Mesenteric fat pad (tissue), 1 donor: ENCODE results near the gene ART4. TPM values are rescaled to one million over a fixed set of nuclear protein-coding genes. Genes with fewer than 3 reads are reported as not detected.

Experiments
- DNase-seq: peaks from one replicate; pipeline ENCODE4 v3.0.0-alpha.2; 2020; ENCODE audit warnings: low spot score
- total RNA-seq: library from RNA; stranded (reverse); fragmentation: NEBNext Ultra II Directional; extraction: Animal tissue kit (Norgen Biotek cat#: 25700); gene quantifications from one replicate; pipeline ENCODE4 v1.2.1, GENCODE V29; 2021
- donor health status: DM: yes; HTN: yes; CAD: no.

Gene ART4
- total RNA-seq, 1 donor from 2014 or later: 1.6 TPM

GRCh38 chr12:14852880-14853279 lies 9.6 kb upstream of the ART4 start:
- no peak for DNase-seq

DNA sequence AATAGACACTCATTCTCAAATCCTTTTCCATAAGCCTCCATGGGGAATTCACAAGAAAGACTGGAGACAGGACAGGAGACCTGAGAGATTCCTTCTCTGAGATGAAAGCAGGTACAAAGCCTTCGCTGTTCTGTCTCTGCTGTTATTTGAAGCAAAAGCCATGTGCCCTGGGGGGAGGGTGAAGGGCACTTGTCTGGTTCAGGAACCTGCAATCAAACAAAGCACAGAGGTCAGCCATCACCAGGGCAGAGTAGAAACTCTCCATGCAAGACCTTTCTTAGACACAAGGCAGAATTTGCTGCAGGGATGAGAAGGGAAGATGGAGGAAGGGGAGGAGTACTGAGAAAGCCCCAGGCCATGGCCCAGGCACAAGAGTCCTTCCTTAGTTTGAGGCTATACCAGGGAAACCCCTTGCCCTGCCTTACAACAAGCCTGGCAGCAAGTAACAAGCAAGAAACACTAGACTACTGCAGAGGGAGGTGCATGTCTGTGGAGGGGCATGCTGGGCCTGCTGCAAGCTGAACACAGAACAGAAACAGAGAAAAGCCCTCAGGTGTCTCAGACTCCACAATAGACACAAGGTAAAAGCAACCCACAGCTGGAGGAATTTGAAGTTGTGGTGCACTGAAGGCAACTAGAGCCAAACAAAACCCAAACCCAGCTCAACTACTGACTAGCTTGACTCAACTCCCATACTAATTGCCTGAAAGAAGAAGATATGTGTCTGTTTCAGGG lies 7.8 kb upstream of the ART4 start:
- DNase-seq: no peak

- no peak for DNase-seq
These were observed 6.3 kb upstream of the ART4 start for GRCh38 chr12:14849661-14850060.

GRCh38 chr12:14846876-14847580 lies 3.7 kb upstream of the ART4 start:
- no peak for DNase-seq

DNA sequence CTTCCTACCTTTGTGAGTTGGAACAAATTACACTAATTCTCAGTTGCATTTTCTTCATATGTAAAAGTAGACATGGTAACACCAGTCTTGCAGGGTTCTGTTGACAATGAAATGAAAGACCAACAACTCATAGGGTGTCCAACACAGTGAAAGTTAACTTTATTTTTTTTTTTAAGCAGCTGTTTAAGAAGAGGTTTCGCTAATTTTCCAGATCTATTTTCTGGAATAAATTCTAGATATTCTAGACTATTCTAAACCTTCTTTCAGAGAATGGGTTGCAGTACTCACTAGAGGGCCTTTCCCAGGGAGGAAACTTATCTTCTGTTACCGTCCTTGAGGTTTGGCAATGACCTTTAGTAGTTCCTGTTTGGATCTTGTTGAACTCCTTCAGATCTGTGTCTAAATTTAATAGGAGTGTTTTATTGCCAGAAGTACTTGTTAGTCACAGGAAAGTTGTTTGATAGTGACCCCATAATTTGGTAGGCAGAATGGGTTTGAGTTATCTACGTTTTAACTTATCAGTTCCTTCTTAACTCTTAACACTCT lies 2.8 kb upstream of the ART4 start:
- DNase-seq: no peak

DNA sequence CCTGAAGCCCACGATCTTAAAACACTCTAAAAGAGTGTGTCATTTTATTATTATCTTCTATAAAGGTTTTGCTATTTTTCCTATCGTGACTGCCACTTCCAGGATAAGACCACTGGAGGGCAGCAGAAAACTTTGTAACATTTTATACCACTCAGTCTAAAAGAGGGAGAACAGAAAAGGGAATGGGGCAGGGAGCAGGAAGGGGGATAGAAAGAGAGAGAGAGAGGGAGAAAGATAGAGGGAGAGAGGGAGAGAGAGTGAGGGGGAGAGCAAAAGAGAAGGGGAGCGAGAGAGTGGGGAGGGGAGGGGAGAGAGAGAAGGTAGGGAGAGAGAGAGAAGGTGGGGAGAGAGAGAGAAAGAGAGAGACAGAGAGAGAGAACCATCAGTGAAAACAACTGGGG lies 2.0 kb upstream of the ART4 start:
- no peak for DNase-seq

- no peak for DNase-seq
These were observed 1.1 kb upstream of the ART4 start for GRCh38 chr12:14844401-14844800.

GRCh38 chr12:14842315-14842714 lies 1.0 kb downstream of the ART4 start:
- DNase-seq: no peak

- DNase-seq: no peak
These were observed 1.6 kb downstream of the ART4 start for GRCh38 chr12:14841761-14842160.

- DNase-seq: no peak
These were observed 2.7 kb downstream of the ART4 start for GRCh38 chr12:14840616-14841015.

DNA sequence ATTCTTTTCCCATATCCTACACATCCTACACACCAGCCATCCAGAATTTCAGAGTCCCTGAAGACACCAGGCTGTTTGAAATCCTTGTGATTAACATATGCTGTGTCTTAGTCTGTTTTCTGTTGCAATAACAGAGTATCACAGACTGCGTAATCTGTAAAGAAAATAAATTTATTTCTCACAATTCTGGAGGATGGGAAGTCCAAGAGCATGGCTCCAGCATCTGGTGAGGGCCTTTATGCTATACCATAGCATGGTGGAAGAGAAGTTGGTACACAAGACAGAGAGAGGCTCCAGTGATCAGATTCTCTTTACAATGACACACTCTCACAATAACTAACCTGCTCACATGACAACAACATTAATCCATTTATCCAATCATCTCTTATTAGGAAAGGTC lies 4.1 kb downstream of the ART4 start:
- no peak for DNase-seq

GRCh38 chr12:14836336-14837210 lies 6.8 kb downstream of the ART4 start:
- DNase-seq: no peak

DNA sequence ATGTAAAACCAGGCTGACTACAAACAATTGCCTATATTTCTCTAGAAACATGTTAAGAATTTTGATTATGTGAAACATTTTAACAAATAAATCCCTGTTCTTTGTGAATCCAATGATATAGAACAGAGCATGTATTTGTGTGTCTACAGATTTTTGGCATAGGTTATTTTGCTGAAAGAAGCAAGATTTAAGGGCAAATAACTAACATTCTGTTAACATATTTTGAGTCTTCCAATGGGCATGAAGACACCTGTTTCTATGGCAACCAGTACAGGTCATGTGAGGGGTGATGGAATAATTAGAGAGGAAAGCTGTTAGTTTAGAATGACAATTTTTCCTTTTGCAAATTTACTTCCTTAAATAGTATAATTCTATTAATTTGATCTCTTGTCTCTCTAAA lies 8.8 kb downstream of the ART4 start:
- no peak for DNase-seq

DNA sequence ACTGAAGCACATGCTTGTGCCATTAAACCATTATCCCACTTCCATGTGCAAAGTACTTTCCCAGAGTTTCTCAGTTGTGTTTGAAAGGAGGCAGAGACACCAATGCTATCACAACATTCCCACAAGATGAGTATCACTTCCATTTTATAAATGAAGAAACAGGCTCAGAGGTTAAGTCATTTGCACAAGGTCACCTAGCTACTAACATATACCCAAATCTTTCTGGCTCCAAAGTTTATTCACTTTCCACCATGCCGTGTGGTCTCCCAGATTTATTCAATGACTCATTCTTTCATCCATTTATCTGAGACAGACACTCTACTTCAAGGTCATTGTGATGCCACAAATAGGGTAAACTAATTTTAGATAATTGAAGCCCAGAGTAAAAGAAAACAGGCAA lies 9.4 kb downstream of the ART4 start:
- no peak for DNase-seq

- no peak for DNase-seq
These were observed 10.0 kb downstream of the ART4 start for GRCh38 chr12:14833336-14833735.

GRCh38 chr12:14828892-14829291 lies 14.4 kb downstream of the ART4 start:
- no peak for DNase-seq

GRCh38 chr12:14827043-14827442 lies 16.3 kb downstream of the ART4 start:
- no peak for DNase-seq

DNA sequence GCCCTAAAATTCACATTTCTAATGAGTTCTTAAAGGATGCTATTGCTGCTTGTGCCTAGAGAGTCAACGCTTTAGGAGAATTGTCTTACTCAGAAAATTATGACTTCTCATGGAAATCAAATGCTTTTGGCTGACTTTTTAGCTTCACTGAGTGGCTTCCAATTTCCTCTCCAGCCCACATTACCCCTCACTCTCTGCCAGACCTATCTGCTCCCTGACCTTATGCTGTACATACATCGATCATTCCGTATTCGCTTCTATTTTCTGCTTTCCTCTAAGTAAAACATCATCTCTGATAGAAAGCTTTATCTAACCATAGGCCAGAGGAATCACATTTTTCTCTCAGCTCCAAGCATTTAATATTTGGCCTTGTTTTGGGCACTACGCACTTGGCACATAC lies 16.8 kb downstream of the ART4 start:
- no peak for DNase-seq

- no peak for DNase-seq
These were observed 18.1 kb downstream of the ART4 start for GRCh38 chr12:14825256-14825655.

GRCh38 chr12:14824012-14824634 lies 19.2 kb downstream of the ART4 start:
- DNase-seq: no peak

- no peak for DNase-seq
These were observed 29.3 kb downstream of the ART4 start, which contains the start of gene SMCO3 for GRCh38 chr12:14814014-14814413. SMCO3 (minus strand) TSS chr12:14814182; CDS start chr12:14806680, 7,502 bp downstream.
